Measurements from ENCODE around the gene EPB41L2. TPM values are rescaled to one million over a fixed set of nuclear protein-coding genes. Genes with fewer than 3 reads are reported as not detected.

EPB41L2 gene
- total RNA-seq, 1 donor from 2014 or later: 61.6 TPM

DNA sequence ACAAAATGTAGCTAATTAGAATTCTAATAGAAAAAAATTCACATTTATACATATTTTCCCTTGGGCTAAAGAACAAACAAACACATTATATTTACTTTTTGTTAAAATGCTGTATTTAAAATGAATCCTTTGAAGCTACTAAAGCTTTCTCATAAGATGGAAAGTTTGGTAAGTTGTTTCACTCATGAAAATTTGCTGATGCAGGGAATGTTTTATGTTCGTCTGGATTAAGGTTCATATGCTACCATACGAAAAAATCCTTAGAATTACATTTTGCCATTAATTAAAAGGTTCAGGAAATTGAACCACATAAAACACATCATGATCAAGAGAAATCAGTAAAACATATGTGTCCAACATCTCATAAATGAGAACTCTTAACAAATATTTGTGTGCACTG lies 173.6 kb downstream of the EPB41L2 start:
- Mint-ChIP-seq H3K4me3 (ENCODE audit: low read depth) (no peak overlapping the region), H3K4me1 (ENCODE audit: low read depth) (peaks cover 4% of the 10 kb centered on the region), H3K9me3 (ENCODE audit: low read depth) (no peaks in the 10 kb centered on the region), H3K27ac (no peak overlapping the region), H3K27me3 (no peaks in the 10 kb centered on the region), H3K36me3 (ENCODE audit: insufficient read depth) (peaks cover 6% of the 10 kb centered on the region)
- TF ChIP-seq, protein P1, sequence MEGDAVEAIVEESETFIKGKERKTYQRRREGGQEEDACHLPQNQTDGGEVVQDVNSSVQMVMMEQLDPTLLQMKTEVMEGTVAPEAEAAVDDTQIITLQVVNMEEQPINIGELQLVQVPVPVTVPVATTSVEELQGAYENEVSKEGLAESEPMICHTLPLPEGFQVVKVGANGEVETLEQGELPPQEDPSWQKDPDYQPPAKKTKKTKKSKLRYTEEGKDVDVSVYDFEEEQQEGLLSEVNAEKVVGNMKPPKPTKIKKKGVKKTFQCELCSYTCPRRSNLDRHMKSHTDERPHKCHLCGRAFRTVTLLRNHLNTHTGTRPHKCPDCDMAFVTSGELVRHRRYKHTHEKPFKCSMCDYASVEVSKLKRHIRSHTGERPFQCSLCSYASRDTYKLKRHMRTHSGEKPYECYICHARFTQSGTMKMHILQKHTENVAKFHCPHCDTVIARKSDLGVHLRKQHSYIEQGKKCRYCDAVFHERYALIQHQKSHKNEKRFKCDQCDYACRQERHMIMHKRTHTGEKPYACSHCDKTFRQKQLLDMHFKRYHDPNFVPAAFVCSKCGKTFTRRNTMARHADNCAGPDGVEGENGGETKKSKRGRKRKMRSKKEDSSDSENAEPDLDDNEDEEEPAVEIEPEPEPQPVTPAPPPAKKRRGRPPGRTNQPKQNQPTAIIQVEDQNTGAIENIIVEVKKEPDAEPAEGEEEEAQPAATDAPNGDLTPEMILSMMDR (IDR thresholded peaks at IDR 0.05; ENCODE audit: unreplicated experiment): no peak
- DNase-seq (ENCODE audit: low spot score, unreplicated experiment): no peak

DNA sequence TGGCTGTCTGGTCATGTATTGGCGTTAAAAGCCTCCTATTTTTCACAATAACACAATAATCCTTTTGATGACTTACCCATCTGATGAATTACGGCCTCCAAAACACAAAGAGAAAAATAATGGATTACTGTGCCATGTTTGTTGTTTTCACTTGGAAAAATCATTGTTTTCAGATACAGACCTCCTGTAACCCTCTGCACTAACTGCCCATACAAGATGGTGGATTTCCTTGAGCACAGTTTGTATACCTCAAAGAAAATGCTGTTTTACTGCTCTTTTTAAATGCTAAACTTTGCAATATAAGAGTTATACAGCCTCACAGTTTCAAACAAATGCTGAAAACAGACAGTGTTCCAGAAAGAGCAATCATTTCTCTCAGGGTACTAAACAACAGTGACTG lies 174.8 kb downstream of the EPB41L2 start:
- TF ChIP-seq, protein P1 (IDR thresholded peaks at IDR 0.05; ENCODE audit: unreplicated experiment): no peak
- H3K4me3 Mint-ChIP-seq (ENCODE audit: low read depth): no peak overlapping the region
- H3K9me3 Mint-ChIP-seq (ENCODE audit: low read depth): no peaks in the 10 kb centered on the region
- H3K27me3 Mint-ChIP-seq: no peaks in the 10 kb centered on the region
- H3K27ac Mint-ChIP-seq: no peak overlapping the region
- H3K4me1 Mint-ChIP-seq (ENCODE audit: low read depth): peaks cover 4% of the 10 kb centered on the region
- H3K36me3 Mint-ChIP-seq (ENCODE audit: insufficient read depth): peaks cover 6% of the 10 kb centered on the region
- no peak for DNase-seq (ENCODE audit: low spot score, unreplicated experiment)

DNA sequence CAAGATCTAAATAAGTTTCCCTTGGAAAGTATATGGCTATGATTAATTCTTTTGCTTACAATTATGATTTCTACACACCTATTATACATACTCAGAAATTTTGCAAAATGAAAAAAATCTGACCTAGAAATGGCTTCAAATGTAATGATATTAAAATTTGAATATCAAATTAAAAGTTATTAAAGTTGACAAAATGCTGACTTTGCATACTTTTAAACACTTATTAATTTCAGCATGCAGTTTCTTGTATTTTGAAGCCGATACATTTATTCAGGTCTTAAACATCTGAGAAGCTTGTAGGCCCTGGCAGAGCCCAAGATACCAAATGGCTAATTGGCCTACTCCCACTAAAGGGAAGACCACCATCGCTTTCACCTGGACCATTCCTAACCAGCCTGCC lies 176.1 kb downstream of the EPB41L2 start:
- peaks cover 8% of the 10 kb centered on the region for H3K36me3 Mint-ChIP-seq (ENCODE audit: insufficient read depth)
- H3K27ac Mint-ChIP-seq: no peak overlapping the region
- DNase-seq (ENCODE audit: low spot score, unreplicated experiment): no peak
- H3K9me3 Mint-ChIP-seq (ENCODE audit: low read depth): no peaks in the 10 kb centered on the region
- no peaks in the 10 kb centered on the region for H3K27me3 Mint-ChIP-seq
- TF ChIP-seq, protein P1 (IDR thresholded peaks at IDR 0.05; ENCODE audit: unreplicated experiment): no peak
- H3K4me3 Mint-ChIP-seq (ENCODE audit: low read depth): no peak overlapping the region
- H3K4me1 Mint-ChIP-seq (ENCODE audit: low read depth): peaks cover 4% of the 10 kb centered on the region

DNA sequence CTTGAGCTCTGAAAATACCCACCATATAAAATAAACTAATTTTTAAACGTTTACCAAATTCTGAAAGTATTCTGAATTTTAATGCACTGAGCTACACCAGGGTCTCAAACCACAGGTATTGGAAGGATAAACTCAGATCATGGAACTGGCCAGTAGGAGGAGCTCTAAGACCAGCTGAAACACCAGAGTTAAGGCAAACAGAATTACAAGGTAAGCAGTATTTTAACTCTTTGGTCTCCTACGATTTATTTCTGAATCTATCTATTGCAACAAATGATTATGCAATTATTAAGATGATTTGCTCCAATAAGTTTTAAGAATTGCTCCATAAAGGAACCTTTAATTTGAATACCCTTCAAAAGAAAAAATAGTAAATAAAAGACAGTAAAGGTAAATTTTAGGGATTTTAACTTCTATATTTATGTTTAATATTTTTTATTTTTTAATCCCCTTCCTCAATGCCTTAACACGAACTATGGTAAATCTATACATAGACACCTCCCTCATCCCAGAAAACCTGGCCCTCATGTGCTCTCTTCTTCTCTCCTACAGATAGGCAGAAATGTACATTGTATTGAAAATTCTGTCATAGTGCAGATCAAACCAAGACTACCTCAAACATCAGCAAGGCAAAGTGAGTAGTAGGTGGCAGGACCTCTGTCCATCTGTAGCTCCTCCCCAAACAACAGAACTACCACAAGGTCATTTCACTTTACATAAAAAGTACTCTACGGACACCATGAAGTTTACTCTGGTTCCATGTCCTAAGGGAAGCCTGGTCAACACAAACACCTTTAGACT lies 177.5 kb downstream of the EPB41L2 start:
- Mint-ChIP-seq H3K9me3 (ENCODE audit: low read depth) (no peaks in the 10 kb centered on the region), H3K4me1 (ENCODE audit: low read depth) (peaks cover 4% of the 10 kb centered on the region), H3K27me3 (no peaks in the 10 kb centered on the region), H3K27ac (no peak overlapping the region), H3K4me3 (ENCODE audit: low read depth) (no peak overlapping the region), H3K36me3 (ENCODE audit: insufficient read depth) (peaks cover 8% of the 10 kb centered on the region)
- TF ChIP-seq, protein P1 (IDR thresholded peaks at IDR 0.05; ENCODE audit: unreplicated experiment): peak; percentile 95
- DNase-seq (ENCODE audit: low spot score, unreplicated experiment): peak; percentile 74

DNA sequence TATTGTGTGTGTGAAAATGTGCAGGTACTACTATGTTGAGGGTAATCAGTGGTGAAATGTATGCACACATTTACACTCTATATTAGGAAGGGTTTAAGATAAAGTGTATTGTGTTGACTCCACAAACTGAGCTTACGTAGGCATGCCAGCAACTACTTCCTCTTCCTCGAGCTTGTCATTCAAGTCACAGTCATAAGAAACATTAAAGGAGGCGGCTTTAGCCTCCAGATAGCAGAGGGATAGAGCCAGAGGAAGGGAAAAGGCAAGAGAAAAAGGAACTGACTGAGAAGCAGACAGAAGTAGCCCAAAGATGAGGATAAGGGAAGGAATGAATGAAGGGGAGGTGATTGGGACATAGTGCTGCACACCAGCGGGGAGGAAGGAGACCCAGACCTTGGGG lies 180.7 kb downstream of the EPB41L2 start:
- no peaks in the 10 kb centered on the region for H3K9me3 Mint-ChIP-seq (ENCODE audit: low read depth)
- peaks cover 2% of the 10 kb centered on the region for H3K4me1 Mint-ChIP-seq (ENCODE audit: low read depth)
- H3K4me3 Mint-ChIP-seq (ENCODE audit: low read depth): no peak overlapping the region
- no peak for DNase-seq (ENCODE audit: low spot score, unreplicated experiment)
- no peak overlapping the region for H3K27ac Mint-ChIP-seq
- TF ChIP-seq, protein P1 (IDR thresholded peaks at IDR 0.05; ENCODE audit: unreplicated experiment): no peak
- peaks cover 3% of the 10 kb centered on the region for H3K36me3 Mint-ChIP-seq (ENCODE audit: insufficient read depth)
- no peaks in the 10 kb centered on the region for H3K27me3 Mint-ChIP-seq

Measured in progenitor cell of endocrine pancreas (in vitro differentiated cells).